H7 (cell line): ENCODE data around the gene PTPRG. TPM values are rescaled to one million over a fixed set of nuclear protein-coding genes. Genes with fewer than 3 reads are reported as not detected.

Experiments used
- DNase-seq: peaks from one replicate; pipeline ENCODE4 v3.0.0; 2012
- H3K27me3 ChIP-seq: 2 replicates; pipeline ENCODE4 v1.6.0; 2011; ENCODE audit warnings: mild to moderate bottlenecking, low read length; ENCODE audit not compliant: control insufficient read depth, insufficient read depth
- H3K36me3 ChIP-seq: replicated peaks from 2 replicates; pipeline ENCODE4 v1.5.1; 2011; ENCODE audit warnings: low read length; ENCODE audit not compliant: control insufficient read depth, insufficient read depth
- H3K4me3 ChIP-seq: 2 replicates; pipeline ENCODE4 v1.5.1; 2011; ENCODE audit warnings: low read depth, mild to moderate bottlenecking, control low read depth, low read length, moderate library complexity; ENCODE audit not compliant: insufficient read depth
- total RNA-seq: library from RNA; depleted of rRNA; stranded (reverse); fragments of >200 nt; shearing (Covaris generic); gene quantifications from 2 replicates; pipeline ENCODE4 v1.2.3, GENCODE V29; 2014

The PTPRG gene
- total RNA-seq, 1 experiment from 2014 or later: 54.4 TPM

DNA sequence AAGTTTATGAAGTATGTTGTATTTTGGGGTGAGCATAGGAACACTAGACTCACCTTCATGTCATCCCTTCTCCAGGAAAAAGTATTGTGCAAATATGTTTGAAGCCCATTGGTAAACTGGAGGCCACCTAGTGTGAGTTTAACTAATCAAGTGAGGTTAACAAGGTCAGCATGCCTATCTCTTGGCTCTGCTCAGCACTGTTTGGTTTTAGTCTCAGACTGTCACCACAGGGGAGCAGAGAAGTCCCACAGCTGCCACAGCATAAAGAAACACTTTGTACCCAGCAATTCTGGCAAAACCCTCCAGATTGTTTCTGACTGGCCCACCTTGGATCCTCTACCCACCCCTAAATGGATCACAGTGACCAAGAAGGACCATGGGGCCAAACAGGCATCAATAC is 659.2 kb downstream of the PTPRG start:
- Histone ChIP-seq H3K27me3 (no peaks in the 10 kb centered on the region), H3K4me3 (no peak overlapping the region), H3K36me3 (peaks cover 1% of the 10 kb centered on the region; the same call in 1 of the 2 replicates)
- DNase-seq: no peak

DNA sequence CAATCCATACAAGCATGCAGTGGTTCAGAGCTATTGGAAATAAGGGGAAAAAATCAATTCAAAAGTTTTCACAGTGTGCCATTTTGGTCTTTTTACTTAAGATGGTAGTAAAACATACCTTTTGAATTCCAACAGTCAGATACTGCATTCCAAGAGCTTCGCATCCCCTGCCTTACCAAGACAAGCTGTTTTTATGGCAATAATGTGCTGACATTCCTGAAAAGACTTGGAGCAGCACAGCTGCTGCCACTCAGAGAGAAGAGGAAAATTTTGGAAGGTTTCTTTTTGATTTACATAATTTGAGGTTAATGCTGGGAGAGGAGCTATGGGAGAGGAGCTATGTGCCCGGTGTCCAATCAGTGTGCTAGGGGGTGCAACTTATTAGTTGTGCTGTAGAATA is 663.7 kb downstream of the PTPRG start:
- no peak for DNase-seq
- Histone ChIP-seq H3K36me3 (peaks cover 1% of the 10 kb centered on the region; the same call in 1 of the 2 replicates), H3K27me3 (no peaks in the 10 kb centered on the region), H3K4me3 (no peak overlapping the region)

DNA sequence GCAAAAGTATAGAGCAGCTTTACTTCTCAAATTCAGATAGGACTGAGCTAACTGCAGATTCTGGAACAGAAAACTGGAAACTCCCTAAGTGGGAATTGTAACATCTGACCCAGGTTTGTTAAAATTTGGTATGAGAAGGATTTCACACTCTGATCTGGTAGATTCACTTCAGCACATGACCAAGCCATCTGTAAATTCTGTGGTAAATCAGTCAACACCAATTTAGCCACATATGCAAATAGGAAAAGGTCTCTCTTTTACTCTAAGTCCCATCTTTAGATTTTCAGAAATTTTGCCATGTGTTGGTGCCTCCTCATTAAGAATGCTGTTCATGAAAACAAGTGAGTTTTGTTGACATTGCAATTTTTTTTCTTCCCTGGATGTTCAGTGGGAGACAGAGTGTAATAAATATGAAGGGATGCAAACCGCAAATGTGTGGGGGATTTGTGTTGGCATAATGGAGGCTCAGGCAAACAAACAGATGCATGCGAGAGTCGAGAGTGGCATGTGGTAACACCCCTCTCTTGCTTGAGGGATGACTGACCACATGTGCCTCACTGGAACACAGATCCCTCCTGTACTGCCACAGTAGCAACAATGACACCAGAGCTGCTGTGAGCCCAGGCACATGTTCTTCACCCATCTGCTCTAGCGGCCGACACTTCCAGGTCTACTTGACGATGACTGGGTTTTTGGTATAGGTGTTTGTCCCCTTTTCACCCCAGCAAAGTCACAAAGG is 665.4 kb downstream of the PTPRG start:
- no peak overlapping the region for H3K4me3 ChIP-seq
- no peaks in the 10 kb centered on the region for H3K27me3 ChIP-seq
- no peak for DNase-seq
- H3K36me3 ChIP-seq: peaks cover 1% of the 10 kb centered on the region; the same call in 1 of the 2 replicates

DNA sequence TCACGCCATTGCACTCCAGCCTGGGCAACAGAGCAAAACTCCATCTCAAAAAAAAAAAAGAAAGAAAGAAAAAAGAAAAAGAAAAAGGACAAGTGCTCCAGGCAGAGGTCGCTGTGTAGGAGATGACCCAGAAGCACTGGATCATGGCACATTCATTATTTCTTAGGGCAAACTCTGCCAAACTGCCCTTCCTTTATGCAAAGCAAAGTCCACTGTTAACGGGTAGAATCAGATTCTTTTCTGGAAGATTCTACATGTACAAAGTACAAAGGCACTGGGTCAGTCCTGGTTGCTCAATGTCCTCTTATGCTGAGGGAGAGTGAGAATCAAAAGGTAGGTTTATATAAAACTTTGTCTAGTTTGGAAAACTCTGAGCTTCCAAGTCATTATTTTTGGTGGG is 667.1 kb downstream of the PTPRG start:
- Histone ChIP-seq H3K27me3 (no peaks in the 10 kb centered on the region), H3K36me3 (no peaks in the 10 kb centered on the region), H3K4me3 (no peak overlapping the region)
- DNase-seq: no peak

DNA sequence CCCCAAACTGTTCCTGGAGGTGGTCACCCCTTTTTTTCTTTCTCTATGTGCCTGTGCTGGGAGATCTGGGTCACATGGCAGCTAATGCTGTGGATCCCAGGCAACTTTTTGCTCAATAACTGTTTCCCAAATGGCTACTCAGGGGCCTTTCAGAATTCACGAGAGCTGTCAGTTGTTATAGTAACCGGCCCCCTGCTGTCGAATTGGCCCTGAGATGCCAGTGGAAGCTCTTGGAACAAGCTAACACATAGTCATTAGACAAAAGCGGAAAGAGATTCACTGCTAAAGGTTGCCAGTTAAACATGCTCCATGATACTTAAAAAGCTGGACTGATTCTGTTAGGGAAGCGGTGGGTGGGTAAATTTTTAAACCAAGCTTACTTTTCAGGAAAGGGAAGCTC is 667.8 kb downstream of the PTPRG start:
- H3K27me3 ChIP-seq: no peaks in the 10 kb centered on the region
- H3K4me3 ChIP-seq: no peak overlapping the region
- no peak for DNase-seq
- no peaks in the 10 kb centered on the region for H3K36me3 ChIP-seq

DNA sequence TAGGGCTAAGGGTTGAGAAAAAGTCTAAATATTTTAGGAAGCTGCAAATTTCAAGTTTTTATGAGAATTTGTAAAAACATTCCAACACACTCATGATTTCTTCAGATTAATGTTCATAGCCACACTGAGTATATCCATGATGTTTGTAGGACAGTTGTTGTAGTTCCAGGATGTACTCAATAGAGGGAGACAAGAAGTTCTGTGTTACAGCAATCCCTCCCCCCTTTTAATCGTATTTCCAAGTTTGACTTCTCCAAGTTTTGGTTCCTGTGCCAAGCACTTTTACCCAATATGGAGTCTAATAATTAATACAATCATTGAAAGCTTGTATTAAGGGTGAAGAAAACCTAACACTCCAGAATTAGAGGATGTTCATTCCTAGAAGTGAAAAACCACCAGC is 668.5 kb downstream of the PTPRG start:
- no peaks in the 10 kb centered on the region for H3K27me3 ChIP-seq
- H3K36me3 ChIP-seq: no peaks in the 10 kb centered on the region
- H3K4me3 ChIP-seq: no peak overlapping the region
- peak; percentile 29 for DNase-seq

DNA sequence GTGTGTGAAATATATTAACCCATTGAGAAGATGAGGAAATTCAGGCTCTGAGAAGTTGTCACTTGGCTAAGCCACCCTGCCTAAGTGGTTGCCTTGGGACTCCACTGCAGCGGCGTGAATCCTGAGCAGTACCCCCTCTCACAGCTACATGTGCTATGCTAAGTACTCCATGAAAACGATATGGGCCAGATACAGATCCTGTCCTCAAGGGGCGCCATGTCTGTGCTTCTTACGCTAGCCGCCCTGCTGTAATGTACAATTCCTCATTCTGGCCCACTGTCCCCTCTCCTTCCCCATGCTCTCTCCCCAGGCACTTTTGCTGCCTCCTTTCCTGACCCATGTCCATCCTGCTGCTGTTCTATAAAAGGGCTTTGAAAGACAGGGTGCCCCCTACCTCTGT is 671.7 kb downstream of the PTPRG start:
- Histone ChIP-seq H3K36me3 (no peaks in the 10 kb centered on the region), H3K4me3 (no peak overlapping the region), H3K27me3 (no peaks in the 10 kb centered on the region)
- DNase-seq: peak; percentile 13

DNA sequence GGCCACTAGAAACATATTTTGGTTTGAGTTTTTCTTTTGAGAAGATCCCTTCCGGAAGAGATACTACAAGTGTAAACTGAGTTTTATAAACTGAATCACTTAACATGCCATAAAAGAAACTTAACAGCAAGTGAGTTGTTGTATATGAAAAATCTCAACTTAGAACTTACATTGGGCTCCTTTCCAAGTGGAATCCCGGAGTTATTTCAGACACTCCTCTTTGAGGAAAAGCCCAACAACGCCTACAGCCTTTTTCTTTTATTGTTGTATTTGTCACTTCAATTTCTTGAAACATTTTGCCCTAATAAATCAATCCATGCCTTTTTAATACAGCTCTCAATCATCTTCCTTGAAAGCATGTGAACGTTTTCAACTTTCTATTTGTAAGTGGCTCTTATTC is 674.6 kb downstream of the PTPRG start:
- H3K27me3 ChIP-seq: no peaks in the 10 kb centered on the region
- no peak overlapping the region for H3K4me3 ChIP-seq
- no peaks in the 10 kb centered on the region for H3K36me3 ChIP-seq
- DNase-seq: no peak

DNA sequence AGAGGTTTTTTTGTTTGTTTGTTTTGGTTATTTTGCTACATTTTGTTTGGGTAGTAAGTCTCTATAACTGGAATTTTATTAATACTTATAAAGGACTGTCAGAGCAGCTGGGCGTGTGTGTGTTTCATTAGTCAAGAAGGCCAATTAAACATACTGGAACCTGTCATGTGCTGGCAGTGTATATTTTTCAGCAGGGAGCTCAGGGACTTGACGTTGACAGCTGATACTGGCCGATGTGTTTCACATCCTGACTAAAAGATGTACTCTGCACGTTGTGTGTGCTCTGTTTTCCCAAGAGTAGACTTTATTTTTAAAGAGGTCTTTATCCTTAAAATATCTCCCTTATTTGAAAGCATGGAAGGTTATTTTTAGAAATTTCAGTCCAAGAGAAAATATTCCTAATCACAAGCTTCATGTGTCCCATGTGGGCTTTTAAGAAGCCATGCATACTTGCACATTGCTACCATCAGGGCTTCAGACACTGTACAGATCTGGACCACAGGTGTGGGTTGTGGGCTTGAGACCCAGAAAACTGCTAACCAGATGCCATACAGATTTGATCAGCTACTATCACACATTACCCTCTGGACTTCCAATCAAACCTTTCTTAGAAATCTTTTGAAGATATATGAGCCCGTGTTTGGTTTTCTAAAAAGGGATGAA is 676.0 kb downstream of the PTPRG start:
- DNase-seq: no peak
- no peaks in the 10 kb centered on the region for H3K36me3 ChIP-seq
- no peaks in the 10 kb centered on the region for H3K27me3 ChIP-seq
- no peak overlapping the region for H3K4me3 ChIP-seq

DNA sequence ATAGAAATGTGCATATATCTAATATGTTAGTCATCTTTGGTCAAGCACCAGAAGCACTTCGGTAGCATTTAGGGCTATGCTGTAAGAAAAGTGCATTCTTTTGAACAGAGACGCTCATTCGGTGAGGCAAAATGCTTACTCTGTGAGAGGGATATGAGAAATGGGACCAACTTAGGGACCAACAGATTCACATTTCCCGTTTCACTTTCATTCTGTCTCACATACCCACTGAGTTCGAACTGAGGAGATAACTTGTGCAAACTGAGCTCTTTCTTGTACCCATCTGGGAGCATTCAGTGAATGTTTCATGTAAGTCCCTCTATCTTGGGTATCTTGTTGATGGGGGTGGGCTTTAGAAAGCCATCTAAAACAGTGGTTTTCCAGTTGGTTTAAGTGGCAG is 676.6 kb downstream of the PTPRG start:
- H3K27me3 ChIP-seq: no peaks in the 10 kb centered on the region
- H3K36me3 ChIP-seq: no peaks in the 10 kb centered on the region
- DNase-seq: no peak
- H3K4me3 ChIP-seq: no peak overlapping the region

DNA sequence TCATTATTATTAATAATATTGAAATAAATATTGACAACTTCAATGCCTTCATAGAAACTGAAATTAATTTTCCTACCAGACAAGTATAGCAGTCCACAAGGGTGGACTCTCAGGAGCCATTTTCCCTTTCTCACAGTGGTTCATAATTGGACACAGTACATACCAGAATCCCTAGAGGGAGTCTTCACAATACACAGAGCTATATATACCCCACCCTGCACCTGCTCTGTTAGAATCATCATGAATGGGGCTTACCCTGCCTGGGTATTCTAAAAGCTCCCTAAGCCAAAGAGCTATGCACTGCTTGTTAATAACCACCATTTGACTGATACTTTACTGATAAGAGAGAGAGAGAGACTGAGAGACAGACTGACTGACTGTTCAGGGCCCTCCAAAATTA is 677.1 kb downstream of the PTPRG start:
- no peak overlapping the region for H3K4me3 ChIP-seq
- no peaks in the 10 kb centered on the region for H3K27me3 ChIP-seq
- no peak for DNase-seq
- no peaks in the 10 kb centered on the region for H3K36me3 ChIP-seq

DNA sequence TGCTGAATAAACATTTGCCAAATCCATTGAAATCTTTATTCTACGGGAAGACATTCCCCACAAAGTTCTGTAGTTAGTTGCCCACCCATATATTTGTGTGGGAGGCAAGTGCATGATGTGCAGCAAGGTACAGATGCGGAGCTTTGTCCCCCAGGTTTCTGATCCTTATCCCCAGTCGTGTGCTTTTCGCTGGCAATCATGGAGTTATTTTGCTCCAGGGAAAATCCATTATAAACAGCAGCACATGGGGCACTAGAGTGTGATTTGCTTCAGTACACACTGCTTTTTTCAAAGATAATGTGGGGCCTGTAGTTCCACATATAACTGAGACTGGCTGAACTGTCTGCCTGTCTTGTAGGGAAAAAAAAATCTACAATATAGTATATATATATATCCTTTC is 679.9 kb downstream of the PTPRG start:
- no peak for DNase-seq
- no peaks in the 10 kb centered on the region for H3K36me3 ChIP-seq
- no peaks in the 10 kb centered on the region for H3K27me3 ChIP-seq
- no peak overlapping the region for H3K4me3 ChIP-seq

DNA sequence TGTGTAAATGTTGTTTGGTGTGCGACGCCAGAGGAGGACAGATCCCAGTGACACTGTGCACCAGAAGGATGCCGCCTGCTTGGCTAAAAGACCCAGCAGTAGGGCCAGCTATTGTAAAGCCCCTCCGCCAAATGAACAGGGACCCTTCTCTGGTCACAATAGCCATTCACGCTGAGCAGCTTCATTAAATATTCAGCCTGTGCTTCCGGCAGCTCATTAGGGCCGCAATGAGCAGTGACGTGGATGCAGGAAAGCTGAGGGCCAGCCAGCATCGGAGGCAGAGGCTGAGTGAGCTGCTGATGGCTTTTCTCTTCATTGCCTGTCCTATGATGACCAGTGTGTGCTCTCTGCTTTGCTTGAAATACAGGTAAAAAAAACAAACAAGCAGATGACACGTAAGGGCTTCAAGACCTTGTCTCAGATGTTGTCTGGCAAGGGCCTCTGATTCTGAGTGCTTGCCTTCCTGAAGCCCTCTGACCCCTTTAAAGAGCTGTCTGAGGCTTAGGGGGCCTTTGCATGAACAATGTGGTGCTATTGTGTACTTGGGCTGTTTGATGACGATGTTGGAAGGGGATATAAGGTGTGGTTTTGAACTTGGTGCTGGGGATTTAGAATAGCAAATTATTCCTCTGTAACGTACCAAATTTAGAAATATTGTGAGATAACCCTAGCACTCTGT is 681.6 kb downstream of the PTPRG start:
- no peaks in the 10 kb centered on the region for H3K36me3 ChIP-seq
- peak; percentile 6 for DNase-seq
- H3K27me3 ChIP-seq: no peaks in the 10 kb centered on the region
- H3K4me3 ChIP-seq: no peak overlapping the region

DNA sequence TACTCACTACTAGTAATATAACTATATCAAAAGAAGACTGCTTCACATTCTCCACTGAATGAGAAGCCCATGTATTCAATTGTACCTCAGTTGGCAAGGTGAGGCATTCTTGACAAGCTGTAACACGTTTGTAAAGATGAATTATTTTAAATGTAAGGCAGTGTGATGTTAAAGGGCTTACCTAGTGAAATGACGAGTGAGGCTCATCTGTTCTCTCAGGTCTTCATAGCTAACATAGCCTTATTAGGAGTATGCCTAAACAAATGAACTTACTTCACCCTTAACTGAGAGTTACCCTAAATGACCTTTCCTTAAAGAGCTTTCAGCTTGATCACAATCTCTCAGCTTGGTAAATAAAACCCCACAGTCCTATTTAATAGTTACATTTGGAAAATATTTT is 684.7 kb downstream of the PTPRG start:
- DNase-seq: no peak
- Histone ChIP-seq H3K4me3 (no peak overlapping the region), H3K36me3 (no peaks in the 10 kb centered on the region), H3K27me3 (no peaks in the 10 kb centered on the region)

DNA sequence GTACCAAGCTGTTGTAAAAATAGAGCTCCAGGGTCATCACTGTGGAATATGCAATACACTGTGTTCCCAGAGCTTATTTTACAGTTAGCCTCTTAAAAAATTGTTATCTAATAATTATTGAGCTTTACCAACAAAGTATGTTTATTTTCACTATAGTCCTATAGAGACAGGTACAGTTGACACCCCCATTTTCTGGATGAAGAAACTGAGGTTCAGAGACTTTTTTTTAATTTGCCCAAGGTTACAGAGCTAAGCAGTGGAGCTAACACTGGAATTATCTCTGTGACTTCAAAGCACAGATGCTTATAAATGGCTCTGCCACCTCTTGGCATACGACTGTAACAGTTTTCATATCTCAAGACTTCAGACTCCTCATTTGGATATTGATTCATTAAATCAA is 685.6 kb downstream of the PTPRG start:
- no peak for DNase-seq
- no peaks in the 10 kb centered on the region for H3K27me3 ChIP-seq
- H3K4me3 ChIP-seq: no peak overlapping the region
- no peaks in the 10 kb centered on the region for H3K36me3 ChIP-seq
